PC-9 (cell line): ENCODE results near the gene NPTXR. TPM values are rescaled to one million over a fixed set of nuclear protein-coding genes. Genes with fewer than 3 reads are reported as not detected.
"Not testable (repeated sequence)": the region's sequence is repeated elsewhere in the genome, so short reads cannot be mapped to it uniquely, and the experiment has no call there.

Experiments used
- BruUV-seq: library from RNA; stranded (reverse); fragments of 400-500 nt; replicated peaks from 2 replicates; lab custom pipeline; 2021; lab: Mats Ljungman, UMichigan
- CTCF ChIA-PET: fragments of 300-600 bp; sonication (Branson Sonifier 250); formaldehyde crosslinking; loops from one replicate; lab custom pipeline; 2022; ENCODE audit warnings: antibody characterized with exemption; lab: Charles Lee
- POLR2A ChIA-PET: fragments of 300-600 bp; sonication (Branson Sonifier 250); formaldehyde crosslinking; loops from one replicate; lab custom pipeline; 2022; ENCODE audit warnings: antibody characterized with exemption; ENCODE audit not compliant: unreplicated experiment; lab: Charles Lee
- DNase-seq, 2 experiments: peaks; one replicate each; pipeline versions ENCODE4 v3.0.0 to v3.0.0-alpha.2; 2015 to 2022; ENCODE audit warnings: mixed read lengths in 1 of 2
- H2AFZ ChIP-seq: fragments of 200-600 bp; sonication (generic); 2 replicates; pipeline ENCODE4 v1.8.1; 2017; ENCODE audit warnings: antibody characterized with exemption
- H3F3A ChIP-seq: fragments of 200-600 bp; sonication (generic); 2 replicates; pipeline ENCODE4 v1.8.1; 2017; ENCODE audit warnings: antibody characterized with exemption, mild to moderate bottlenecking, low read depth; ENCODE audit not compliant: insufficient read depth
- H3K27ac ChIP-seq: fragments of 200-600 bp; sonication (generic); 2 replicates; pipeline ENCODE4 v1.6.1; 2016; ENCODE audit warnings: mixed run types
- H3K27me3 ChIP-seq: fragments of 200-600 bp; sonication (generic); 2 replicates; pipeline ENCODE4 v1.6.1; 2016; ENCODE audit warnings: low read depth, mixed run types; ENCODE audit not compliant: insufficient read depth
- H3K36me3 ChIP-seq: fragments of 200-600 bp; sonication (generic); 2 replicates; pipeline ENCODE4 v1.6.1; 2016; ENCODE audit warnings: low read depth, mixed run types
- H3K4me1 ChIP-seq: fragments of 200-600 bp; sonication (generic); replicated peaks from 2 replicates; pipeline ENCODE4 v1.6.1; 2016; ENCODE audit warnings: mixed run types; ENCODE audit not compliant: insufficient read depth
- H3K4me2 ChIP-seq: fragments of 200-600 bp; sonication (generic); 2 replicates; pipeline ENCODE4 v1.6.1; 2017; ENCODE audit warnings: mixed run types
- H3K4me3 ChIP-seq: fragments of 200-600 bp; sonication (generic); 2 replicates; pipeline ENCODE4 v1.6.1; 2016; ENCODE audit warnings: mixed run types
- H3K79me2 ChIP-seq: fragments of 200-600 bp; sonication (generic); 2 replicates; pipeline ENCODE4 v1.6.1; 2017; ENCODE audit warnings: low read depth, mixed run types
- H3K9me2 ChIP-seq: fragments of 200-600 bp; sonication (generic); 2 replicates; pipeline ENCODE4 v1.8.1; 2017; ENCODE audit warnings: mild to moderate bottlenecking; ENCODE audit not compliant: insufficient read depth
- H3K9me3 ChIP-seq: fragments of 200-600 bp; sonication (generic); 2 replicates; pipeline ENCODE4 v1.8.1; 2016; ENCODE audit warnings: low read depth; ENCODE audit not compliant: insufficient read depth
- H4K20me1 ChIP-seq: fragments of 200-600 bp; sonication (generic); 2 replicates; pipeline ENCODE4 v1.8.1; 2017; ENCODE audit not compliant: insufficient read depth
- EZH2 ChIP-seq: fragments of 200-600 bp; sonication (generic); IDR thresholded peaks from 2 replicates; pipeline ENCODE4 v1.8.0; 2017; ENCODE audit warnings: antibody characterized with exemption, low read depth
- intact Hi-C: fragments of 100-400 bp; cut with micrococcal nuclease; formaldehyde crosslinking; loops from one replicate; pipeline ENCODE4 v1.10.0; 2022; ENCODE audit not compliant: unreplicated experiment
- total RNA-seq: library from RNA; stranded (reverse); gene quantifications from 2 replicates; pipeline ENCODE4 v1.2.3, GENCODE V29; 2021
- TF ChIP-seq, protein P1 (sequence below): fragments of 200-600 bp; sonication (generic); conservative IDR thresholded peaks from 2 replicates; pipeline ENCODE4 v1.6.1; 2017; ENCODE audit warnings: mixed run types, antibody characterized with exemption, mild to moderate bottlenecking, moderate library complexity

Gene NPTXR
- total RNA-seq, 1 experiment from 2014 or later, result 14.7 TPM

GRCh38 chr22:38817196-38817595 lies 26.6 kb downstream of the NPTXR start:
- POLR2A ChIA-PET, result no interaction called here
- CTCF ChIA-PET, result no interaction called here
- H2AFZ ChIP-seq, result no peak overlapping the region

DNA sequence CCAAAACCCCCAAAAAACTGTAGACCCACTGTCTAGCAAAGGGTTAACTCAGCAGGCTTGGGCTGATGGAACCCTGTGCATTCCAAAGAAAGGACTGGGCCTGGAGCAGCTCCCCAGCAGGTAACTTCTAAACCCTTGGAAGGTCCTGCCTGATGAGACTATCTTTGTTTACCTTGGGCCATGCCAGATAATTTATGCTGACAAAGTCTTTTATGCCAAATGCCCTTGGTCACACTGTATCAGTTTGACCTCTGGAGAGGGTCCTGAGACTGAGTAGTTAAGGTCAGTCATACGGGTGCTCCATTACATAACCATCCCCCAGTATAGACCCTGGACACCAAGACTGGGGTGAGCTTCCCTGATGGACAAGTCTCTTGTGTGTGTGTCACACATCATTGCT lies 28.0 kb downstream of the NPTXR start:
- Histone ChIP-seq H3K4me3 (no peak overlapping the region), H3K36me3 (no peaks in the 10 kb centered on the region), H3K4me1 (no peaks in the 10 kb centered on the region), H3K27me3 (peaks cover 44% of the 10 kb centered on the region), H3K4me2 (no peak overlapping the region), H3K9me3 (no peaks in the 10 kb centered on the region), H2AFZ (no peak overlapping the region), H3K79me2 (no peaks in the 10 kb centered on the region), H4K20me1 (no peaks in the 10 kb centered on the region), H3F3A (no peaks in the 10 kb centered on the region), H3K9me2 (no peaks in the 10 kb centered on the region), H3K27ac (no peak overlapping the region)
- ChIA-PET POLR2A (interaction anchor here (0.7 kb wide), 1 partner anchor 327 kb away, joined by 3 read pairs; no protein-coding TSS in a partner anchor), CTCF (no interaction called here)
- no TSS peak for BruUV-seq
- TF ChIP-seq EZH2, result no peak
- TF ChIP-seq, protein P1, sequence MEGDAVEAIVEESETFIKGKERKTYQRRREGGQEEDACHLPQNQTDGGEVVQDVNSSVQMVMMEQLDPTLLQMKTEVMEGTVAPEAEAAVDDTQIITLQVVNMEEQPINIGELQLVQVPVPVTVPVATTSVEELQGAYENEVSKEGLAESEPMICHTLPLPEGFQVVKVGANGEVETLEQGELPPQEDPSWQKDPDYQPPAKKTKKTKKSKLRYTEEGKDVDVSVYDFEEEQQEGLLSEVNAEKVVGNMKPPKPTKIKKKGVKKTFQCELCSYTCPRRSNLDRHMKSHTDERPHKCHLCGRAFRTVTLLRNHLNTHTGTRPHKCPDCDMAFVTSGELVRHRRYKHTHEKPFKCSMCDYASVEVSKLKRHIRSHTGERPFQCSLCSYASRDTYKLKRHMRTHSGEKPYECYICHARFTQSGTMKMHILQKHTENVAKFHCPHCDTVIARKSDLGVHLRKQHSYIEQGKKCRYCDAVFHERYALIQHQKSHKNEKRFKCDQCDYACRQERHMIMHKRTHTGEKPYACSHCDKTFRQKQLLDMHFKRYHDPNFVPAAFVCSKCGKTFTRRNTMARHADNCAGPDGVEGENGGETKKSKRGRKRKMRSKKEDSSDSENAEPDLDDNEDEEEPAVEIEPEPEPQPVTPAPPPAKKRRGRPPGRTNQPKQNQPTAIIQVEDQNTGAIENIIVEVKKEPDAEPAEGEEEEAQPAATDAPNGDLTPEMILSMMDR, result no peak
- intact Hi-C loops, result no loop called here
- DNase-seq, result no peak

More at GRCh38 chr22:38817196-38817595, 26.6 kb downstream of the NPTXR start:
- DNase-seq, result no peak
- no peak overlapping the region for H3K4me2 ChIP-seq
- H3K27me3 ChIP-seq, result peaks cover 42% of the 10 kb centered on the region
- no peaks in the 10 kb centered on the region for H3F3A ChIP-seq
- no peaks in the 10 kb centered on the region for H3K9me3 ChIP-seq
- no peak overlapping the region for H3K27ac ChIP-seq
- intact Hi-C loops, result no loop called here
- H3K79me2 ChIP-seq, result no peaks in the 10 kb centered on the region
- no peaks in the 10 kb centered on the region for H3K36me3 ChIP-seq
- no peaks in the 10 kb centered on the region for H4K20me1 ChIP-seq
- no peaks in the 10 kb centered on the region for H3K9me2 ChIP-seq
- no peak overlapping the region for H3K4me3 ChIP-seq
- TF ChIP-seq, protein P1, result no peak
- no peaks in the 10 kb centered on the region for H3K4me1 ChIP-seq
- BruUV-seq, result no TSS peak

- DNase-seq, result no peak
- Histone ChIP-seq H3K4me3 (no peak overlapping the region), H3K36me3 (no peaks in the 10 kb centered on the region), H3F3A (peaks cover 4% of the 10 kb centered on the region; the same call in 1 of the 2 replicates), H3K79me2 (no peaks in the 10 kb centered on the region), H3K9me3 (0 out of 2 replicates have a peak, but pooled peaks cover 6% of the 10 kb centered on the region), H3K27me3 (peaks cover 25% of the 10 kb centered on the region), H3K4me1 (no peaks in the 10 kb centered on the region), H3K9me2 (no peaks in the 10 kb centered on the region), H3K27ac (no peak overlapping the region), H4K20me1 (no peaks in the 10 kb centered on the region), H3K4me2 (no peak overlapping the region), H2AFZ (no peak overlapping the region)
- POLR2A ChIA-PET, result interaction anchor here (0.6 kb wide), 1 partner anchor 442 kb away, joined by 3 read pairs; no protein-coding TSS in a partner anchor
- intact Hi-C loops, result no loop called here
- CTCF ChIA-PET, result no interaction called here
- TF ChIP-seq, protein P1, result no peak
- TF ChIP-seq EZH2, result no peak
- no TSS peak for BruUV-seq
Observed at GRCh38 chr22:38811241-38811640, 32.6 kb downstream of the NPTXR start.

DNA sequence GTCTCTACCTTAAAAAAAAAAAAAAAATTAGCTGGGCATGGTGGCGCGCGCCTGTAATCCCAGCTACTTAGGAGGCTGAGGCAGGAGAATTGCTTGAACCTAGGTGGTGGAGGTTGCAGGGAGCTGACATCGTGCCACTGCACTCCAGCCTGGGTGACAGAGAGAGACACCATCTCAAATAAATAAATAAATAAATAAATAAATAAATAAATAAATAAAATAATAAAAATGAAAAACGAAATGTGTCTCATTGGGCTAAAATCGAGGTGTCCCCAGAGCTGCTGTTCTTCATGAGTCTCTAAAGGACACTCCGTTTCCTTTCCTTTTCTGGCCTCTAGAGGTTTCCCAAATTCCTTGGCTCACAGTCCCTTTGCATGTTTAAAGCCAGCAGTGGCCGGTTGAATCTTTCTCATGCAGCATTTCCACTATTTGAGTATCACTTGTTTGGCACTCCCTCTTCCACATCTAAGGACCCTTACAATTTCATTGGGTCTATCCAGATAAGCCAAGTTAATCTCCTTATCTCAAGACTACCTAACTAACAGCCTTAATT lies 38.7 kb downstream of the NPTXR start:
- Histone ChIP-seq H3F3A (peaks cover 34% of the 10 kb centered on the region), H3K4me1 (peaks cover 17% of the 10 kb centered on the region)
- H3K79me2 ChIP-seq, H3K9me3 ChIP-seq, CTCF ChIA-PET, H3K4me3 ChIP-seq, H3K27me3 ChIP-seq, H4K20me1 ChIP-seq, H3K9me2 ChIP-seq, BruUV-seq, H3K27ac ChIP-seq, H2AFZ ChIP-seq, H3K4me2 ChIP-seq, intact Hi-C loops, H3K36me3 ChIP-seq, DNase-seq: not testable (repeated sequence)
- POLR2A ChIA-PET, result interaction anchor here (0.6 kb wide), 1 partner anchor 56 kb away, joined by 11 read pairs; no protein-coding TSS in a partner anchor
